GM12892 (cell line): ENCODE data around the gene NUDT5.

Experiments used
- POLR2A ChIP-seq: IDR thresholded peaks from 2 replicates; pipeline ENCODE4 v1.6.1; 2011; ENCODE audit warnings: low read depth, low read length, control low read depth
- POLR2AphosphoS5 ChIP-seq: IDR thresholded peaks from 2 replicates; pipeline ENCODE4 v1.6.1; 2011; ENCODE audit warnings: low read depth, low read length, control low read depth

GRCh38 chr10:12180221-12180974 lies 15.3 kb downstream of the NUDT5 start:
- TF ChIP-seq POLR2A (no peak), POLR2AphosphoS5 (no peak)
